SK-N-SH (cell line): ENCODE results near the gene CBFA2T3. TPM values are rescaled to one million over a fixed set of nuclear protein-coding genes. Genes with fewer than 3 reads are reported as not detected.

Experiments used
- CTCF ChIA-PET: fragments of 300-600, 350-600 bp; formaldehyde crosslinking; extraction: SDS; loops from one replicate; lab custom pipeline; 2021; lab: Yijun Ruan, JAX
- POLR2A ChIA-PET: fragments of 350-600 bp; sonication (Branson Sonifier 250); formaldehyde crosslinking; extraction: SDS; loops from one replicate; lab custom pipeline; 2020; ENCODE audit warnings: antibody characterized with exemption, inconsistent platforms; lab: Yijun Ruan, JAX
- DNase-seq: peaks from one replicate; pipeline ENCODE4 v3.0.0; 2012
- H2AFZ ChIP-seq: fragments of 200-600 bp; sonication (generic); 2 replicates; pipeline ENCODE4 v1.8.1; 2016; ENCODE audit warnings: antibody characterized with exemption, mild to moderate bottlenecking, low read depth
- H3F3A ChIP-seq: fragments of 200-600 bp; sonication (generic); replicated peaks from 2 replicates; pipeline ENCODE3; 2016; ENCODE audit warnings: antibody characterized with exemption, mild to moderate bottlenecking; ENCODE audit not compliant: insufficient read depth
- H3K27ac ChIP-seq, 2 experiments: fragments of 200-500 bp in 1 of 2; fragments of 200-600 bp in 1 of 2; sonication (Bioruptor generic) in 1 of 2; sonication (generic), shearing (Covaris generic) in 1 of 2; 2 replicates each; pipeline versions ENCODE4 v1.5.1 to v1.6.1; 2014 to 2016; ENCODE audit warnings: low read depth in 2 of 2, inconsistent platforms in 1 of 2, low read length in 1 of 2, mild to moderate bottlenecking in 1 of 2, mixed read lengths in 1 of 2
- H3K27me3 ChIP-seq: fragments of 200-600 bp; sonication (generic), shearing (Covaris generic); 2 replicates; pipeline ENCODE4 v1.6.1; 2016; ENCODE audit warnings: mixed run types; ENCODE audit not compliant: insufficient read depth
- H3K36me3 ChIP-seq, 2 experiments: fragments of 200-500 bp in 1 of 2; fragments of 200-600 bp in 1 of 2; sonication (Bioruptor generic) in 1 of 2; sonication (generic) in 1 of 2; replicated peaks in 1 of 2; 2 replicates each; pipeline versions ENCODE3 to v1.5.1; 2014 to 2016; ENCODE audit warnings: low read length in 1 of 2, mild to moderate bottlenecking in 1 of 2; ENCODE audit not compliant: insufficient read depth in 2 of 2, control insufficient read depth in 1 of 2
- H3K4me1 ChIP-seq, 2 experiments: fragments of 200-500 bp in 1 of 2; fragments of 200-600 bp in 1 of 2; sonication (Bioruptor generic) in 1 of 2; sonication (generic), shearing (Covaris generic) in 1 of 2; 2 replicates each; pipeline versions ENCODE4 v1.5.1 to v1.6.1; 2014 to 2016; ENCODE audit warnings: low read depth in 1 of 2, low read length in 1 of 2, mixed run types in 1 of 2; ENCODE audit not compliant: insufficient read depth in 2 of 2, control insufficient read depth in 1 of 2
- H3K4me2 ChIP-seq: fragments of 200-600 bp; sonication (generic), shearing (Covaris generic); 2 replicates; pipeline ENCODE4 v1.6.1; 2017; ENCODE audit warnings: mixed run types
- H3K4me3 ChIP-seq, 2 experiments: fragments of 200-500 bp in 1 of 2; fragments of 200-600 bp in 1 of 2; sonication (Bioruptor generic) in 1 of 2; sonication (generic), shearing (Covaris generic) in 1 of 2; 2 replicates each; pipeline versions ENCODE4 v1.5.1 to v1.8.1; 2014 to 2016; ENCODE audit warnings: low read depth in 2 of 2, inconsistent platforms in 1 of 2, low read length in 1 of 2, mild to moderate bottlenecking in 1 of 2, mixed read lengths in 1 of 2, moderate library complexity in 1 of 2
- H3K79me2 ChIP-seq: fragments of 200-600 bp; sonication (generic); 2 replicates; pipeline ENCODE4 v1.8.1; 2017; ENCODE audit warnings: mild to moderate bottlenecking; ENCODE audit not compliant: insufficient read depth
- H3K9ac ChIP-seq: fragments of 200-600 bp; sonication (generic); 2 replicates; pipeline ENCODE4 v1.6.1; 2017; ENCODE audit warnings: mixed run types
- H3K9me2 ChIP-seq: fragments of 200-600 bp; sonication (generic); 2 replicates; pipeline ENCODE4 v1.6.1; 2017; ENCODE audit warnings: mixed run types
- H3K9me3 ChIP-seq: fragments of 200-600 bp; sonication (generic); 2 replicates; pipeline ENCODE4 v1.6.1; 2017; ENCODE audit warnings: mixed run types, mild to moderate bottlenecking, moderate library complexity
- H4K20me1 ChIP-seq: fragments of 200-600 bp; sonication (generic); 2 replicates; pipeline ENCODE4 v1.6.1; 2017; ENCODE audit warnings: mild to moderate bottlenecking, mixed run types; ENCODE audit not compliant: insufficient read depth
- CHD2 ChIP-seq: fragments of 150-350 bp; IDR thresholded peaks from 2 replicates; pipeline ENCODE4 v1.6.1; 2018; ENCODE audit warnings: low read length; ENCODE audit not compliant: partially characterized antibody
- ELF1 ChIP-seq: IDR thresholded peaks from 2 replicates; pipeline ENCODE4 v1.4.0; 2012
- EP300 ChIP-seq, 2 experiments: IDR thresholded peaks; 2 replicates each; pipeline versions ENCODE4 v1.4.0 to v1.6.1; 2012; ENCODE audit warnings: borderline replicate concordance in 1 of 2, low read depth in 1 of 2, low read length in 1 of 2
- FOXJ3 ChIP-seq: sonication (generic); formaldehyde crosslinking; IDR thresholded peaks from 2 replicates; pipeline ENCODE4 v1.5.1; 2020; ENCODE audit warnings: mild to moderate bottlenecking, missing genetic modification reagents
- FOXM1 ChIP-seq: IDR thresholded peaks from 2 replicates; pipeline ENCODE4 v1.4.0; 2012; ENCODE audit warnings: low read depth, mild to moderate bottlenecking
- GATA2 ChIP-seq: sonication (generic); formaldehyde crosslinking; IDR thresholded peaks from 2 replicates; pipeline ENCODE4 v1.5.0; 2020; ENCODE audit warnings: mild to moderate bottlenecking, missing genetic modification reagents
- JUND ChIP-seq: IDR thresholded peaks from 2 replicates; pipeline ENCODE4 v1.4.0; 2012
- MXI1 ChIP-seq: IDR thresholded peaks from 2 replicates; pipeline ENCODE4 v1.6.1; 2012; ENCODE audit warnings: mild to moderate bottlenecking, low read depth, low read length, improper control_type of control experiment
- SIN3A ChIP-seq: IDR thresholded peaks from 2 replicates; pipeline ENCODE4 v1.6.1; 2012; ENCODE audit warnings: low read depth, mild to moderate bottlenecking, low read length, moderate library complexity, borderline replicate concordance
- SMC3 ChIP-seq: IDR thresholded peaks from 2 replicates; pipeline ENCODE4 v1.6.1; 2012; ENCODE audit warnings: low read depth, low read length, improper control_type of control experiment
- TAF1 ChIP-seq: IDR thresholded peaks from 2 replicates; pipeline ENCODE4 v1.6.1; 2012; ENCODE audit warnings: low read depth, mild to moderate bottlenecking, low read length, moderate library complexity, borderline replicate concordance
- TCF12 ChIP-seq: IDR thresholded peaks from 2 replicates; pipeline ENCODE4 v1.4.0; 2012
- WGBS: methylation state at CpG from one replicate; pipeline ENCODE4 v1.1.6; 2017; ENCODE audit warnings: low lambda C conversion rate; 5-methylcytosine and 5-hydroxymethylcytosine counted together
- polyA plus RNA-seq, 3 experiments: library from polyadenylated mRNA; depleted of rRNA; stranded (reverse); fragments of >200 nt; gene quantifications; 2 replicates each; pipeline ENCODE4 v1.2.3, GENCODE V29; 2012
- TF ChIP-seq, protein P1 (sequence below): IDR thresholded peaks from 2 replicates; pipeline ENCODE4 v1.6.1; 2012; ENCODE audit warnings: mild to moderate bottlenecking, low read depth, low read length, moderate library complexity
- TF ChIP-seq, protein P2 (sequence below): fragments of 150-350 bp; IDR thresholded peaks from 2 replicates; pipeline ENCODE4 v1.6.1; 2017; ENCODE audit warnings: antibody characterized with exemption, low read length, low read depth, borderline replicate concordance
- TF ChIP-seq, protein P3 (sequence below): IDR thresholded peaks from 2 replicates; pipeline ENCODE4 v1.4.0; 2012; ENCODE audit warnings: low read depth
- TF ChIP-seq, protein P4 (sequence below): fragments of 150-350 bp; IDR thresholded peaks from 2 replicates; pipeline ENCODE4 v1.6.1; 2016; ENCODE audit warnings: mild to moderate bottlenecking, low read depth, low read length
- TF ChIP-seq, protein P5 (sequence below): IDR thresholded peaks from 2 replicates; pipeline ENCODE4 v1.4.0; 2012; ENCODE audit warnings: low read depth, borderline replicate concordance

The CBFA2T3 gene
- polyA plus RNA-seq, 1 of the 3 experiments (the other 2 are of a cell fraction): not detected

DNA sequence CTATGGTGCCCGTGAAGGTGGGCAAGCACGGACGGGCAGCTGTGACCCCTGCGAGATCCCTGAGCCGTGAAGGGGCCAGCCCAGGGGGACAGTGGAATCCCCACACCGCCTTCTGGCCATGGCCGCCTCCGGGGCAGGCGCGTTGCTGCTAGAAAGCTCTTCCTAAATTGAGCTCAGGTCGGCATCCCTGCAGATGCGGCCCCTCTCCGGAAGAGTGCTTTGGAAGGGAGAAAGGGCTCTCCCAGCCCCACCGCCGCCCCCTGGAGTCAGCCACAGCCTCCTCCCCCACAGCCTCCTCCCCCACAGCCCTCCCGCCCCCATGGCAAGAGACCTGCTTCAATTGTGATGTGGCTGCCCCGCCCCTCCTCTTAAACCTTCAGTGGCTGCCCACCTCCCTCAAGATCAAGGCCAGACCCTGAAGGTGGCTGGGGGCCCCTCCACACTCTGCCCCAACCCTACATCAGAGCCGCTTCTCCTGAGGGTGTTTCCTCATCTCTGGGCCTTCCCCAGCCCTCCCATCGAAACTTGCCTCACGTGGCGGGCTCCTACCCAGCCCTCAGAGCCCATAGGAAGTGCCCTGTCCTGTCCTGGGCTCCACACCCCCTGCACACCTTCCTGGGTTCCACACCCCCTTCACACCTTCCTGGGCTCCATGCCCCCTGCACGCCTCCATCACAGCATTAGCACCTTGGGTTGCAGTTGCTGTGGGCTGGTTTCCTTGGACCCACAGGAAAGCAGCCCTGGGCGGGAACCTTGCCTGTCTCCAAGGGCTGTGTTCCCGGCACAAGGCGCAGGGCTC lies 5.5 kb upstream of the CBFA2T3 start (continued):
- TF ChIP-seq, protein P1, sequence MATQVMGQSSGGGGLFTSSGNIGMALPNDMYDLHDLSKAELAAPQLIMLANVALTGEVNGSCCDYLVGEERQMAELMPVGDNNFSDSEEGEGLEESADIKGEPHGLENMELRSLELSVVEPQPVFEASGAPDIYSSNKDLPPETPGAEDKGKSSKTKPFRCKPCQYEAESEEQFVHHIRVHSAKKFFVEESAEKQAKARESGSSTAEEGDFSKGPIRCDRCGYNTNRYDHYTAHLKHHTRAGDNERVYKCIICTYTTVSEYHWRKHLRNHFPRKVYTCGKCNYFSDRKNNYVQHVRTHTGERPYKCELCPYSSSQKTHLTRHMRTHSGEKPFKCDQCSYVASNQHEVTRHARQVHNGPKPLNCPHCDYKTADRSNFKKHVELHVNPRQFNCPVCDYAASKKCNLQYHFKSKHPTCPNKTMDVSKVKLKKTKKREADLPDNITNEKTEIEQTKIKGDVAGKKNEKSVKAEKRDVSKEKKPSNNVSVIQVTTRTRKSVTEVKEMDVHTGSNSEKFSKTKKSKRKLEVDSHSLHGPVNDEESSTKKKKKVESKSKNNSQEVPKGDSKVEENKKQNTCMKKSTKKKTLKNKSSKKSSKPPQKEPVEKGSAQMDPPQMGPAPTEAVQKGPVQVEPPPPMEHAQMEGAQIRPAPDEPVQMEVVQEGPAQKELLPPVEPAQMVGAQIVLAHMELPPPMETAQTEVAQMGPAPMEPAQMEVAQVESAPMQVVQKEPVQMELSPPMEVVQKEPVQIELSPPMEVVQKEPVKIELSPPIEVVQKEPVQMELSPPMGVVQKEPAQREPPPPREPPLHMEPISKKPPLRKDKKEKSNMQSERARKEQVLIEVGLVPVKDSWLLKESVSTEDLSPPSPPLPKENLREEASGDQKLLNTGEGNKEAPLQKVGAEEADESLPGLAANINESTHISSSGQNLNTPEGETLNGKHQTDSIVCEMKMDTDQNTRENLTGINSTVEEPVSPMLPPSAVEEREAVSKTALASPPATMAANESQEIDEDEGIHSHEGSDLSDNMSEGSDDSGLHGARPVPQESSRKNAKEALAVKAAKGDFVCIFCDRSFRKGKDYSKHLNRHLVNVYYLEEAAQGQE: no peak
- no peak for TF ChIP-seq ELF1

DNA sequence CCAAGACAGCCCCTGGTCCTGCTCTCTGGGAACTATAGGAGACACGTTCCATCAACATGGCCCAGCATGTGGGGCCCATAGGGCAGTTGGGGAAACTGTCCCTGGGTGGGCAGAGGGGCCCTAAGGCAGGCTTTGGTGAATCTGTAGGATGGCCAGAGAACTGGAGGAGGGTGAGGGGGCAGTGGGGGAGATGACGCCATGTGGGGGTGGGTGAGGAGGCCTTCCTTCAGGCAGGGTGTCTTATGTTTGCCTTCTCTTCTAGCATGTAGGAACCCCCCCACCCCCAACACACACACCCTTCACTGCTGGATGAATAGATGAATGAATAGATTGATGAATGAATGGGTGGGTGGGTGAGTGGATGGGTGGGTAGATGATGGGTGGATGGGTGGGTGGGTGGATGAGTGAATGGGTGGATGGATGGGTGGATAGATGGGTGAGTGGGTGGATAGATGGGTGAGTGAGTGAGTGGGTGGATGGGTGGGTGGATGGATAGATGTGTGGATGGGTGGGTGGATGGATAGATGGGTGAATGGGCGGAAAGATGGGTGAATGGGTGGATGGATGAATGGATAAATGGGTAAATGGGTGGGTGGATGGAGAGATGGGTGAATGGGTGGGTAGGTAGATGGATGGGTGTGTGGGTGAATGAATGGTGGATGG lies 2.5 kb upstream of the CBFA2T3 start:
- no peak overlapping the region for H3K9ac ChIP-seq
- no peak overlapping the region for H2AFZ ChIP-seq
- WGBS: 38% methylated on average over 3 of the region's 3 CpGs
- no peaks in the 10 kb centered on the region for H3K79me2 ChIP-seq
- ChIA-PET POLR2A (no interaction called here), CTCF (interaction anchor here (1.1 kb wide), 1 partner anchor 188 kb away, joined by 4 read pairs; no protein-coding TSS in a partner anchor)
- no peak overlapping the region for H3K4me3 ChIP-seq
- H3K4me2 ChIP-seq: no peak overlapping the region
- no peaks in the 10 kb centered on the region for H3F3A ChIP-seq
- no peaks in the 10 kb centered on the region for H3K9me2 ChIP-seq
- DNase-seq: no peak
- no peaks in the 10 kb centered on the region for H3K36me3 ChIP-seq
- no peaks in the 10 kb centered on the region for H4K20me1 ChIP-seq
- H3K27me3 ChIP-seq: peaks cover 23% of the 10 kb centered on the region; the same call in 1 of the 2 replicates
- no peak overlapping the region for H3K27ac ChIP-seq
- no peaks in the 10 kb centered on the region for H3K9me3 ChIP-seq
- no peaks in the 10 kb centered on the region for H3K4me1 ChIP-seq
- TF ChIP-seq, protein P2, sequence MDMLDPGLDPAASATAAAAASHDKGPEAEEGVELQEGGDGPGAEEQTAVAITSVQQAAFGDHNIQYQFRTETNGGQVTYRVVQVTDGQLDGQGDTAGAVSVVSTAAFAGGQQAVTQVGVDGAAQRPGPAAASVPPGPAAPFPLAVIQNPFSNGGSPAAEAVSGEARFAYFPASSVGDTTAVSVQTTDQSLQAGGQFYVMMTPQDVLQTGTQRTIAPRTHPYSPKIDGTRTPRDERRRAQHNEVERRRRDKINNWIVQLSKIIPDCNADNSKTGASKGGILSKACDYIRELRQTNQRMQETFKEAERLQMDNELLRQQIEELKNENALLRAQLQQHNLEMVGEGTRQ: no peak
- TF ChIP-seq EP300 (IDR thresholded peaks at IDR 0.05; ENCODE audit: borderline replicate concordance in 1 of 2, low read depth in 1 of 2, low read length in 1 of 2): no peak
- TF ChIP-seq FOXJ3: no peak
- no peak for TF ChIP-seq FOXM1
- TF ChIP-seq MXI1: no peak
- TF ChIP-seq TAF1: no peak
- TF ChIP-seq, protein P1: no peak
- no peak for TF ChIP-seq JUND
- TF ChIP-seq, protein P3, sequence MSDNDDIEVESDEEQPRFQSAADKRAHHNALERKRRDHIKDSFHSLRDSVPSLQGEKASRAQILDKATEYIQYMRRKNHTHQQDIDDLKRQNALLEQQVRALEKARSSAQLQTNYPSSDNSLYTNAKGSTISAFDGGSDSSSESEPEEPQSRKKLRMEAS: no peak
- TF ChIP-seq CHD2: no peak
- no peak for TF ChIP-seq SMC3
- TF ChIP-seq, protein P4, sequence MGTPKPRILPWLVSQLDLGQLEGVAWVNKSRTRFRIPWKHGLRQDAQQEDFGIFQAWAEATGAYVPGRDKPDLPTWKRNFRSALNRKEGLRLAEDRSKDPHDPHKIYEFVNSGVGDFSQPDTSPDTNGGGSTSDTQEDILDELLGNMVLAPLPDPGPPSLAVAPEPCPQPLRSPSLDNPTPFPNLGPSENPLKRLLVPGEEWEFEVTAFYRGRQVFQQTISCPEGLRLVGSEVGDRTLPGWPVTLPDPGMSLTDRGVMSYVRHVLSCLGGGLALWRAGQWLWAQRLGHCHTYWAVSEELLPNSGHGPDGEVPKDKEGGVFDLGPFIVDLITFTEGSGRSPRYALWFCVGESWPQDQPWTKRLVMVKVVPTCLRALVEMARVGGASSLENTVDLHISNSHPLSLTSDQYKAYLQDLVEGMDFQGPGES: no peak
- TF ChIP-seq TCF12: no peak
- no peak for TF ChIP-seq SIN3A
- no peak for TF ChIP-seq GATA2 (CRISPR knock-in tag)
- no peak for TF ChIP-seq ELF1
- TF ChIP-seq, protein P5, sequence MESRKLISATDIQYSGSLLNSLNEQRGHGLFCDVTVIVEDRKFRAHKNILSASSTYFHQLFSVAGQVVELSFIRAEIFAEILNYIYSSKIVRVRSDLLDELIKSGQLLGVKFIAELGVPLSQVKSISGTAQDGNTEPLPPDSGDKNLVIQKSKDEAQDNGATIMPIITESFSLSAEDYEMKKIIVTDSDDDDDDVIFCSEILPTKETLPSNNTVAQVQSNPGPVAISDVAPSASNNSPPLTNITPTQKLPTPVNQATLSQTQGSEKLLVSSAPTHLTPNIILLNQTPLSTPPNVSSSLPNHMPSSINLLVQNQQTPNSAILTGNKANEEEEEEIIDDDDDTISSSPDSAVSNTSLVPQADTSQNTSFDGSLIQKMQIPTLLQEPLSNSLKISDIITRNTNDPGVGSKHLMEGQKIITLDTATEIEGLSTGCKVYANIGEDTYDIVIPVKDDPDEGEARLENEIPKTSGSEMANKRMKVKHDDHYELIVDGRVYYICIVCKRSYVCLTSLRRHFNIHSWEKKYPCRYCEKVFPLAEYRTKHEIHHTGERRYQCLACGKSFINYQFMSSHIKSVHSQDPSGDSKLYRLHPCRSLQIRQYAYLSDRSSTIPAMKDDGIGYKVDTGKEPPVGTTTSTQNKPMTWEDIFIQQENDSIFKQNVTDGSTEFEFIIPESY: no peak
